Activated naive CD4-positive, alpha-beta T cell treated with anti-CD3 and anti-CD28 coated beads, Interleukin-2, amount 50 U/mL, for 24 hours (primary cell): ENCODE results near the gene LDLRAD3.

ENCODE experiments used
- H3K27ac Mint-ChIP-seq: one replicate; pipeline ENCODE4 v1.8.0; 2021; ENCODE audit warnings: mild to moderate bottlenecking, mixed read lengths
- H3K27me3 Mint-ChIP-seq: one replicate; pipeline ENCODE4 v1.8.0; 2021; ENCODE audit warnings: mixed read lengths
- H3K36me3 Mint-ChIP-seq: one replicate; pipeline ENCODE4 v1.8.0; 2021; ENCODE audit warnings: mixed read lengths
- H3K4me1 Mint-ChIP-seq: one replicate; pipeline ENCODE4 v1.8.0; 2021; ENCODE audit warnings: mixed read lengths
- H3K4me3 Mint-ChIP-seq: one replicate; pipeline ENCODE4 v1.8.0; 2021; ENCODE audit warnings: mild to moderate bottlenecking, mixed read lengths
- H3K9me3 Mint-ChIP-seq: one replicate; pipeline ENCODE4 v1.8.0; 2021; ENCODE audit warnings: mixed read lengths

LDLRAD3 gene

GRCh38 chr11:36191941-36192340, 248.1 kb downstream of the LDLRAD3 start:
- H3K36me3 Mint-ChIP-seq = no peaks in the 10 kb centered on the region
- no peaks in the 10 kb centered on the region for H3K27me3 Mint-ChIP-seq
- no peaks in the 10 kb centered on the region for H3K9me3 Mint-ChIP-seq
- H3K4me1 Mint-ChIP-seq = no peaks in the 10 kb centered on the region
- no peak overlapping the region for H3K27ac Mint-ChIP-seq
- H3K4me3 Mint-ChIP-seq = no peak overlapping the region

GRCh38 chr11:36192425-36193289, 248.8 kb downstream of the LDLRAD3 start:
- Mint-ChIP-seq H3K9me3 (no peaks in the 10 kb centered on the region), H3K4me1 (no peaks in the 10 kb centered on the region), H3K27ac (no peak overlapping the region), H3K36me3 (no peaks in the 10 kb centered on the region), H3K27me3 (no peaks in the 10 kb centered on the region), H3K4me3 (no peak overlapping the region)

- H3K27me3 Mint-ChIP-seq = no peaks in the 10 kb centered on the region
- H3K27ac Mint-ChIP-seq = no peak overlapping the region
- no peaks in the 10 kb centered on the region for H3K9me3 Mint-ChIP-seq
- H3K36me3 Mint-ChIP-seq = no peaks in the 10 kb centered on the region
- no peak overlapping the region for H3K4me3 Mint-ChIP-seq
- H3K4me1 Mint-ChIP-seq = no peaks in the 10 kb centered on the region
These were observed 249.4 kb downstream of the LDLRAD3 start for GRCh38 chr11:36193290-36193619.

- Mint-ChIP-seq H3K27ac (peak overlapping the region; percentile 2), H3K27me3 (no peaks in the 10 kb centered on the region), H3K4me1 (no peaks in the 10 kb centered on the region), H3K9me3 (no peaks in the 10 kb centered on the region), H3K36me3 (no peaks in the 10 kb centered on the region), H3K4me3 (no peak overlapping the region)
These were observed 249.9 kb downstream of the LDLRAD3 start for GRCh38 chr11:36193721-36194120.

GRCh38 chr11:36195496-36196354, 251.9 kb downstream of the LDLRAD3 start:
- Mint-ChIP-seq H3K9me3 (no peaks in the 10 kb centered on the region), H3K4me1 (no peaks in the 10 kb centered on the region), H3K4me3 (no peak overlapping the region), H3K27ac (no peak overlapping the region), H3K36me3 (no peaks in the 10 kb centered on the region), H3K27me3 (no peaks in the 10 kb centered on the region)

GRCh38 chr11:36196411-36196998, 252.6 kb downstream of the LDLRAD3 start:
- no peak overlapping the region for H3K4me3 Mint-ChIP-seq
- H3K4me1 Mint-ChIP-seq = no peaks in the 10 kb centered on the region
- no peaks in the 10 kb centered on the region for H3K9me3 Mint-ChIP-seq
- H3K27me3 Mint-ChIP-seq = no peaks in the 10 kb centered on the region
- no peak overlapping the region for H3K27ac Mint-ChIP-seq
- no peaks in the 10 kb centered on the region for H3K36me3 Mint-ChIP-seq

GRCh38 chr11:36201411-36201810, 257.5 kb downstream of the LDLRAD3 start:
- Mint-ChIP-seq H3K36me3 (no peaks in the 10 kb centered on the region), H3K27me3 (peaks cover 6% of the 10 kb centered on the region), H3K9me3 (no peaks in the 10 kb centered on the region), H3K4me3 (no peak overlapping the region), H3K27ac (no peak overlapping the region), H3K4me1 (no peaks in the 10 kb centered on the region)

- Mint-ChIP-seq H3K36me3 (no peaks in the 10 kb centered on the region), H3K4me3 (no peak overlapping the region), H3K9me3 (no peaks in the 10 kb centered on the region), H3K27ac (no peak overlapping the region), H3K27me3 (peaks cover 8% of the 10 kb centered on the region), H3K4me1 (no peaks in the 10 kb centered on the region)
These were observed 261.7 kb downstream of the LDLRAD3 start for GRCh38 chr11:36205536-36205935.

GRCh38 chr11:36210529-36210928, 266.7 kb downstream of the LDLRAD3 start:
- no peak overlapping the region for H3K27ac Mint-ChIP-seq
- H3K27me3 Mint-ChIP-seq = peaks cover 14% of the 10 kb centered on the region
- H3K36me3 Mint-ChIP-seq = no peaks in the 10 kb centered on the region
- H3K9me3 Mint-ChIP-seq = no peaks in the 10 kb centered on the region
- H3K4me1 Mint-ChIP-seq = no peaks in the 10 kb centered on the region
- H3K4me3 Mint-ChIP-seq = no peak overlapping the region

- Mint-ChIP-seq H3K27ac (no peak overlapping the region), H3K27me3 (peaks cover 8% of the 10 kb centered on the region)
These were observed 268.0 kb downstream of the LDLRAD3 start for GRCh38 chr11:36211761-36212430.

GRCh38 chr11:36212564-36213392, 268.9 kb downstream of the LDLRAD3 start:
- H3K27ac Mint-ChIP-seq = no peak overlapping the region

More at GRCh38 chr11:36211761-36212430, 268.0 kb downstream of the LDLRAD3 start:
- no peaks in the 10 kb centered on the region for H3K36me3 Mint-ChIP-seq
- H3K4me3 Mint-ChIP-seq = no peak overlapping the region
- no peaks in the 10 kb centered on the region for H3K4me1 Mint-ChIP-seq
- H3K9me3 Mint-ChIP-seq = no peaks in the 10 kb centered on the region

GRCh38 chr11:36213393-36213840, 269.6 kb downstream of the LDLRAD3 start:
- Mint-ChIP-seq H3K4me1 (no peaks in the 10 kb centered on the region), H3K4me3 (no peak overlapping the region), H3K9me3 (no peaks in the 10 kb centered on the region), H3K36me3 (no peaks in the 10 kb centered on the region), H3K27ac (no peak overlapping the region), H3K27me3 (peaks cover 9% of the 10 kb centered on the region)

More at GRCh38 chr11:36212564-36213392, 268.9 kb downstream of the LDLRAD3 start:
- H3K27me3 Mint-ChIP-seq = peaks cover 9% of the 10 kb centered on the region
- no peaks in the 10 kb centered on the region for H3K9me3 Mint-ChIP-seq
- no peak overlapping the region for H3K4me3 Mint-ChIP-seq
- H3K36me3 Mint-ChIP-seq = no peaks in the 10 kb centered on the region
- no peaks in the 10 kb centered on the region for H3K4me1 Mint-ChIP-seq

GRCh38 chr11:36214480-36214879, 270.6 kb downstream of the LDLRAD3 start:
- no peaks in the 10 kb centered on the region for H3K9me3 Mint-ChIP-seq
- no peak overlapping the region for H3K27ac Mint-ChIP-seq
- peaks cover 9% of the 10 kb centered on the region for H3K27me3 Mint-ChIP-seq
- no peaks in the 10 kb centered on the region for H3K4me1 Mint-ChIP-seq
- no peak overlapping the region for H3K4me3 Mint-ChIP-seq
- H3K36me3 Mint-ChIP-seq = no peaks in the 10 kb centered on the region

GRCh38 chr11:36214976-36215692, 271.3 kb downstream of the LDLRAD3 start:
- peaks cover 9% of the 10 kb centered on the region for H3K27me3 Mint-ChIP-seq
- no peak overlapping the region for H3K27ac Mint-ChIP-seq
- H3K4me3 Mint-ChIP-seq = no peak overlapping the region
- no peaks in the 10 kb centered on the region for H3K36me3 Mint-ChIP-seq
- no peaks in the 10 kb centered on the region for H3K9me3 Mint-ChIP-seq
- H3K4me1 Mint-ChIP-seq = no peaks in the 10 kb centered on the region
